Smooth muscle cell (in vitro differentiated cells): ENCODE results near the gene SPDEF. TPM values are rescaled to one million over a fixed set of nuclear protein-coding genes. Genes with fewer than 3 reads are reported as not detected.

ENCODE experiments used
- DNase-seq: peaks from one replicate; lab custom pipeline; 2025; ENCODE audit not compliant: unreplicated experiment; lab: John Stamatoyannopoulos, UW
- H2AFZ ChIP-seq: fragments of 200-600 bp; sonication (generic); 2 replicates; pipeline ENCODE4 v1.6.0; 2016; ENCODE audit warnings: antibody characterized with exemption, low read depth, mild to moderate bottlenecking
- H3F3A ChIP-seq: fragments of 200-600 bp; sonication (generic); 2 replicates; pipeline ENCODE4 v1.6.0; 2017; ENCODE audit warnings: antibody characterized with exemption, low read depth
- H3K27ac ChIP-seq: fragments of 200-600 bp; sonication (generic); 2 replicates; pipeline ENCODE4 v1.5.1; 2016; ENCODE audit warnings: low read depth, mild to moderate bottlenecking
- H3K27me3 ChIP-seq: fragments of 200-600 bp; sonication (generic); 2 replicates; pipeline ENCODE4 v1.6.1; 2016; ENCODE audit warnings: low read depth, mild to moderate bottlenecking
- H3K36me3 ChIP-seq: fragments of 200-600 bp; sonication (generic); 2 replicates; pipeline ENCODE4 v1.5.1; 2016; ENCODE audit warnings: low read depth
- H3K4me1 ChIP-seq: fragments of 200-600 bp; sonication (generic); 2 replicates; pipeline ENCODE4 v1.5.1; 2016; ENCODE audit warnings: low read depth
- H3K4me2 ChIP-seq: fragments of 200-600 bp; sonication (generic); 2 replicates; pipeline ENCODE4 v1.6.0; 2016; ENCODE audit warnings: mild to moderate bottlenecking
- H3K4me3 ChIP-seq: fragments of 200-600 bp; sonication (generic); 2 replicates; pipeline ENCODE4 v1.5.1; 2016; ENCODE audit warnings: mild to moderate bottlenecking
- H3K79me2 ChIP-seq: fragments of 200-600 bp; sonication (generic); 2 replicates; pipeline ENCODE4 v1.6.0; 2016; ENCODE audit warnings: low read depth, mild to moderate bottlenecking
- H3K9ac ChIP-seq: fragments of 200-600 bp; sonication (generic); 2 replicates; pipeline ENCODE4 v1.6.0; 2016; ENCODE audit warnings: low read depth
- H3K9me3 ChIP-seq: fragments of 200-600 bp; sonication (generic); replicated peaks from 2 replicates; pipeline ENCODE4 v1.5.1; 2016; ENCODE audit warnings: low read depth
- H4K20me1 ChIP-seq: fragments of 200-600 bp; sonication (generic); 2 replicates; pipeline ENCODE4 v1.6.0; 2016; ENCODE audit warnings: low read depth
- CTCF ChIP-seq: fragments of 200-600 bp; sonication (generic); IDR thresholded peaks from 2 replicates; pipeline ENCODE4 v1.5.1; 2017; ENCODE audit warnings: borderline replicate concordance, mild to moderate bottlenecking, antibody characterized with exemption; ENCODE audit not compliant: insufficient read depth, poor library complexity, severe bottlenecking
- WGBS: methylation state at CpG from one replicate; pipeline ENCODE4 v1.1.7; 2016; ENCODE audit warnings: low lambda C conversion rate; 5-methylcytosine and 5-hydroxymethylcytosine counted together
- polyA plus RNA-seq: library from polyadenylated mRNA; unstranded; fragments of >200 nt; fragmentation: Nextera tagmentation; extraction: Ambion mirVana; gene quantifications from 2 replicates; pipeline ENCODE4 v1.2.1, GENCODE V29; 2016
- total RNA-seq: library from RNA; depleted of rRNA; stranded (reverse); fragments of >200 nt; gene quantifications from 2 replicates; pipeline ENCODE4 v1.2.3, GENCODE V29; 2014

Gene SPDEF
- total and polyA plus RNA-seq, 2 experiments from 2014 or later: 0.16 TPM; not detected in 1

- Histone ChIP-seq H3K79me2 (no peaks in the 10 kb centered on the region), H4K20me1 (no peaks in the 10 kb centered on the region), H3K36me3 (no peaks in the 10 kb centered on the region), H3K4me2 (no peak overlapping the region), H3K27ac (no peak overlapping the region), H3K4me3 (no peak overlapping the region), H3K4me1 (no peaks in the 10 kb centered on the region), H3F3A (no peaks in the 10 kb centered on the region), H3K9me3 (no peaks in the 10 kb centered on the region), H3K27me3 (no peaks in the 10 kb centered on the region), H3K9ac (no peak overlapping the region), H2AFZ (no peak overlapping the region)
- DNase-seq: no peak
- WGBS: 98% methylated on average over 11 of the region's 11 CpGs
- TF ChIP-seq CTCF: no peak
Observed at GRCh38 chr6:34555007-34555322, 1.2 kb downstream of the SPDEF start.

GRCh38 chr6:34554291-34555006 is 1.7 kb downstream of the SPDEF start:
- Histone ChIP-seq H4K20me1 (no peaks in the 10 kb centered on the region), H3K4me1 (no peaks in the 10 kb centered on the region), H2AFZ (no peak overlapping the region), H3K9ac (no peak overlapping the region), H3K4me3 (no peak overlapping the region), H3K27me3 (no peaks in the 10 kb centered on the region), H3K27ac (no peak overlapping the region), H3K36me3 (no peaks in the 10 kb centered on the region), H3K79me2 (no peaks in the 10 kb centered on the region), H3F3A (no peaks in the 10 kb centered on the region), H3K9me3 (no peaks in the 10 kb centered on the region), H3K4me2 (no peak overlapping the region)
- no peak for TF ChIP-seq CTCF
- WGBS: 76% methylated on average over 15 of the region's 15 CpGs
- DNase-seq: no peak

- Histone ChIP-seq H3K27me3 (no peaks in the 10 kb centered on the region), H3K4me3 (no peak overlapping the region), H4K20me1 (no peaks in the 10 kb centered on the region), H3K36me3 (no peaks in the 10 kb centered on the region), H3K9me3 (no peaks in the 10 kb centered on the region), H3F3A (no peaks in the 10 kb centered on the region), H3K4me2 (no peak overlapping the region), H3K4me1 (no peaks in the 10 kb centered on the region), H3K27ac (no peak overlapping the region), H2AFZ (no peak overlapping the region), H3K79me2 (no peaks in the 10 kb centered on the region), H3K9ac (no peak overlapping the region)
- 73% methylated on average over 7 of the region's 10 CpGs for WGBS
- DNase-seq: no peak
- no peak for TF ChIP-seq CTCF
Observed at GRCh38 chr6:34553750-34554149, 2.4 kb downstream of the SPDEF start.

- H3K9ac ChIP-seq: no peak overlapping the region
- no peak overlapping the region for H3K27ac ChIP-seq
- H3K79me2 ChIP-seq: no peaks in the 10 kb centered on the region
- no peak for DNase-seq
- H2AFZ ChIP-seq: no peak overlapping the region
- H3K27me3 ChIP-seq: no peaks in the 10 kb centered on the region
- no peak for TF ChIP-seq CTCF
- WGBS: 77% methylated on average over 4 of the region's 4 CpGs
- H3K9me3 ChIP-seq: no peaks in the 10 kb centered on the region
- no peaks in the 10 kb centered on the region for H3F3A ChIP-seq
- H4K20me1 ChIP-seq: no peaks in the 10 kb centered on the region
- no peak overlapping the region for H3K4me3 ChIP-seq
- no peaks in the 10 kb centered on the region for H3K36me3 ChIP-seq
- H3K4me1 ChIP-seq: no peaks in the 10 kb centered on the region
- no peak overlapping the region for H3K4me2 ChIP-seq
Observed at GRCh38 chr6:34553146-34553545, 3.0 kb downstream of the SPDEF start.
